ENCODE results near the gene PIK3R5. TPM values are rescaled to one million over a fixed set of nuclear protein-coding genes. Genes with fewer than 3 reads are reported as not detected.

PIK3R5 gene
- polyA plus RNA-seq, 1 donor from 2014 or later, result not detected

GRCh38 chr17:8953156-8953885 is 12.2 kb downstream of the PIK3R5 start:
- H3K4me2 ChIP-seq (ENCODE audit: low read length), result no peak overlapping the region
- no peak overlapping the region for H3K4me3 ChIP-seq (ENCODE audit: low read length)
- H3K9me2 ChIP-seq (ENCODE audit: insufficient read depth, low read length), result no peaks in the 10 kb centered on the region
- H3K79me2 ChIP-seq (replicated peaks; ENCODE audit: insufficient read depth, low read length), result no peaks in the 10 kb centered on the region
- no peak overlapping the region for H3K27ac ChIP-seq (ENCODE audit: low read length)
- H4K20me1 ChIP-seq (ENCODE audit: insufficient read depth), result no peaks in the 10 kb centered on the region
- no peak for TF ChIP-seq TAF1 (IDR thresholded peaks at IDR 0.05; ENCODE audit: low read depth)
- no peak for TF ChIP-seq REST (IDR thresholded peaks at IDR 0.05; ENCODE audit: borderline replicate concordance)
- no peak for TF ChIP-seq RAD21 (conservative IDR thresholded peaks at IDR 0.05)
- no peak for TF ChIP-seq CTCF (IDR thresholded peaks at IDR 0.05; ENCODE audit: poor library complexity, severe bottlenecking)
- TF ChIP-seq MXI1 (conservative IDR thresholded peaks at IDR 0.05; ENCODE audit: poor library complexity, severe bottlenecking), result no peak
- TF ChIP-seq POLR2AphosphoS5 (IDR thresholded peaks at IDR 0.05), result no peak
- no peak for TF ChIP-seq SMC3 (conservative IDR thresholded peaks at IDR 0.05; ENCODE audit: poor library complexity)
- no peak for TF ChIP-seq EZH2 (IDR thresholded peaks at IDR 0.05; ENCODE audit: borderline replicate concordance, insufficient read depth, low read length, poor library complexity, severe bottlenecking)
- no peak for TF ChIP-seq EP300 (conservative IDR thresholded peaks at IDR 0.05; ENCODE audit: poor library complexity, severe bottlenecking)
- no peaks in the 10 kb centered on the region for H3F3A ChIP-seq (ENCODE audit: insufficient read depth, low read length, poor library complexity, severe bottlenecking)
- no peaks in the 10 kb centered on the region for H3K27me3 ChIP-seq (ENCODE audit: insufficient read depth, low read depth, low read length)
- no peak overlapping the region for H3K9ac ChIP-seq (ENCODE audit: low read length)
- no peaks in the 10 kb centered on the region for H3K9me3 ChIP-seq (ENCODE audit: low read length)
- H2AFZ ChIP-seq (ENCODE audit: low read depth, low read length), result no peak overlapping the region
- no peaks in the 10 kb centered on the region for H3K36me3 ChIP-seq (ENCODE audit: insufficient read depth, low read length)

- no peaks in the 10 kb centered on the region for H3K79me2 ChIP-seq (replicated peaks; ENCODE audit: insufficient read depth, low read length)
- no peaks in the 10 kb centered on the region for H4K20me1 ChIP-seq (ENCODE audit: insufficient read depth)
- H3K36me3 ChIP-seq (ENCODE audit: insufficient read depth, low read length), result no peaks in the 10 kb centered on the region
- no peak for TF ChIP-seq CTCF (IDR thresholded peaks at IDR 0.05; ENCODE audit: poor library complexity, severe bottlenecking)
- no peak for TF ChIP-seq MXI1 (conservative IDR thresholded peaks at IDR 0.05; ENCODE audit: poor library complexity, severe bottlenecking)
- no peak for TF ChIP-seq EZH2 (IDR thresholded peaks at IDR 0.05; ENCODE audit: borderline replicate concordance, insufficient read depth, low read length, poor library complexity, severe bottlenecking)
- TF ChIP-seq REST (IDR thresholded peaks at IDR 0.05; ENCODE audit: borderline replicate concordance), result no peak
- TF ChIP-seq POLR2AphosphoS5 (IDR thresholded peaks at IDR 0.05), result no peak
- no peak for TF ChIP-seq TAF1 (IDR thresholded peaks at IDR 0.05; ENCODE audit: low read depth)
- no peak for TF ChIP-seq EP300 (conservative IDR thresholded peaks at IDR 0.05; ENCODE audit: poor library complexity, severe bottlenecking)
- TF ChIP-seq SMC3 (conservative IDR thresholded peaks at IDR 0.05; ENCODE audit: poor library complexity), result no peak
- TF ChIP-seq RAD21 (conservative IDR thresholded peaks at IDR 0.05), result no peak
- H3F3A ChIP-seq (ENCODE audit: insufficient read depth, low read length, poor library complexity, severe bottlenecking), result no peaks in the 10 kb centered on the region
- no peak overlapping the region for H3K27ac ChIP-seq (ENCODE audit: low read length)
- no peaks in the 10 kb centered on the region for H3K27me3 ChIP-seq (ENCODE audit: insufficient read depth, low read depth, low read length)
- H3K4me2 ChIP-seq (ENCODE audit: low read length), result no peak overlapping the region
- no peak overlapping the region for H3K4me3 ChIP-seq (ENCODE audit: low read length)
- no peaks in the 10 kb centered on the region for H3K9me3 ChIP-seq (ENCODE audit: low read length)
- no peak overlapping the region for H3K9ac ChIP-seq (ENCODE audit: low read length)
- no peaks in the 10 kb centered on the region for H3K9me2 ChIP-seq (ENCODE audit: insufficient read depth, low read length)
- H2AFZ ChIP-seq (ENCODE audit: low read depth, low read length), result no peak overlapping the region
These were observed 13.3 kb downstream of the PIK3R5 start for GRCh38 chr17:8952191-8952590.

Measured in neural cell (in vitro differentiated cells).